Brain microvascular endothelial cell (primary cell): ENCODE results near the gene CCDC83.
"Not testable (repeated sequence)": the region's sequence is repeated elsewhere in the genome, so short reads cannot be mapped to it uniquely, and the experiment has no call there.

Experiments used
- DNase-seq: peaks from one replicate; pipeline ENCODE4 v3.0.0-alpha.2; 2020
- H3K27ac ChIP-seq: fragments of 250-450 bp; sonication (Bioruptor Pico); 2 replicates; pipeline ENCODE4 v1.5.1; 2020; ENCODE audit warnings: mild to moderate bottlenecking, moderate library complexity
- H3K27me3 ChIP-seq: fragments of 250-450 bp; sonication (Bioruptor Pico); replicated peaks from 2 replicates; pipeline ENCODE4 v1.5.1; 2020; ENCODE audit warnings: mild to moderate bottlenecking
- H3K36me3 ChIP-seq: fragments of 250-450 bp; sonication (Bioruptor Pico); replicated peaks from 2 replicates; pipeline ENCODE4 v1.5.1; 2020; ENCODE audit warnings: mild to moderate bottlenecking
- H3K4me3 ChIP-seq: 2 replicates; pipeline ENCODE4 v1.5.1; 2011; ENCODE audit warnings: low read depth, mild to moderate bottlenecking, control low read depth, low read length, moderate library complexity
- CTCF ChIP-seq: IDR thresholded peaks from 2 replicates; pipeline ENCODE4 v1.5.1; 2011; ENCODE audit warnings: low read depth, mild to moderate bottlenecking, moderate library complexity, low read length, control low read depth, inconsistent platforms; ENCODE audit errors: missing control alignments
- in situ Hi-C: cut with HindIII; loops from 2 replicates; pipeline ENCODE4 v1.10.0; 2017; ENCODE audit warnings: low sequenced_read_pairs, low pct_ligation_motif_present

The CCDC83 gene

GRCh38 chr11:85843929-85844328 lies 11.3 kb upstream of the CCDC83 start:
- H3K27me3 ChIP-seq: no peaks in the 10 kb centered on the region
- H3K27ac ChIP-seq: no peak overlapping the region
- peak; percentile 3 for TF ChIP-seq CTCF
- in situ Hi-C loops: no loop called here
- DNase-seq: no peak
- no peaks in the 10 kb centered on the region for H3K36me3 ChIP-seq
- H3K4me3 ChIP-seq: no peak overlapping the region

GRCh38 chr11:85844439-85845123 lies 10.6 kb upstream of the CCDC83 start:
- in situ Hi-C loops: no loop called here
- Histone ChIP-seq H3K36me3 (no peaks in the 10 kb centered on the region), H3K27me3 (no peaks in the 10 kb centered on the region), H3K27ac (no peak overlapping the region), H3K4me3 (no peak overlapping the region)
- peak; percentile 15 for DNase-seq
- TF ChIP-seq CTCF: no peak

GRCh38 chr11:85845124-85845631 lies 10.0 kb upstream of the CCDC83 start:
- in situ Hi-C loops: no loop called here
- no peak for DNase-seq
- Histone ChIP-seq H3K36me3 (no peaks in the 10 kb centered on the region), H3K27me3 (no peaks in the 10 kb centered on the region), H3K4me3 (no peak overlapping the region), H3K27ac (no peak overlapping the region)
- TF ChIP-seq CTCF: no peak

GRCh38 chr11:85847436-85847835 lies 7.7 kb upstream of the CCDC83 start:
- in situ Hi-C loops: no loop called here
- no peak overlapping the region for H3K27ac ChIP-seq
- TF ChIP-seq CTCF: no peak
- DNase-seq: no peak
- no peaks in the 10 kb centered on the region for H3K36me3 ChIP-seq
- no peaks in the 10 kb centered on the region for H3K27me3 ChIP-seq
- H3K4me3 ChIP-seq: no peak overlapping the region

GRCh38 chr11:85848006-85848405 lies 7.2 kb upstream of the CCDC83 start:
- Histone ChIP-seq H3K4me3 (no peak overlapping the region), H3K36me3 (no peaks in the 10 kb centered on the region), H3K27ac (no peak overlapping the region), H3K27me3 (no peaks in the 10 kb centered on the region)
- in situ Hi-C loops: no loop called here
- DNase-seq: peak; percentile 25
- TF ChIP-seq CTCF: no peak

GRCh38 chr11:85848556-85848955 lies 6.6 kb upstream of the CCDC83 start:
- no peak for DNase-seq

GRCh38 chr11:85852754-85853153 lies 2.4 kb upstream of the CCDC83 start:
- in situ Hi-C loops, H3K36me3 ChIP-seq, H3K27ac ChIP-seq, H3K4me3 ChIP-seq, H3K27me3 ChIP-seq, DNase-seq: not testable (repeated sequence)

More at GRCh38 chr11:85848556-85848955, 6.6 kb upstream of the CCDC83 start:
- Histone ChIP-seq H3K27me3 (no peaks in the 10 kb centered on the region), H3K4me3 (no peak overlapping the region), H3K36me3 (no peaks in the 10 kb centered on the region), H3K27ac (no peak overlapping the region)
- in situ Hi-C loops: no loop called here
- TF ChIP-seq CTCF: no peak

GRCh38 chr11:85853541-85853940 lies 1.6 kb upstream of the CCDC83 start:
- H3K36me3 ChIP-seq, DNase-seq, H3K4me3 ChIP-seq, H3K27ac ChIP-seq, H3K27me3 ChIP-seq, in situ Hi-C loops: not testable (repeated sequence)
